ENCODE results near the gene MPZL1.
"Not testable (repeated sequence)": the region's sequence is repeated elsewhere in the genome, so short reads cannot be mapped to it uniquely, and the experiment has no call there.

The MPZL1 gene

GRCh38 chr1:167719715-167720421 lies 1.9 kb upstream of the MPZL1 start:
- DNase-seq (ENCODE audit: low spot score) = not testable (repeated sequence)

GRCh38 chr1:167720965-167721616 lies 691 bp upstream of the MPZL1 start:
- peak; percentile 58 for DNase-seq (ENCODE audit: low spot score)

GRCh38 chr1:167722152-167722869 lies 529 bp downstream of the MPZL1 start:
- DNase-seq (ENCODE audit: low spot score) = no peak

GRCh38 chr1:167722870-167723251 lies 1.1 kb downstream of the MPZL1 start:
- no peak for DNase-seq (ENCODE audit: low spot score)

GRCh38 chr1:167723707-167724323 lies 2.0 kb downstream of the MPZL1 start:
- no peak for DNase-seq (ENCODE audit: low spot score)

GRCh38 chr1:167726008-167726407 lies 4.2 kb downstream of the MPZL1 start:
- DNase-seq (ENCODE audit: low spot score) = no peak

- no peak for DNase-seq (ENCODE audit: low spot score)
Observed at GRCh38 chr1:167728818-167729410, 7.1 kb downstream of the MPZL1 start.

GRCh38 chr1:167734227-167734626 lies 12.4 kb downstream of the MPZL1 start:
- no peak for DNase-seq (ENCODE audit: low spot score)

- DNase-seq (ENCODE audit: low spot score) = no peak
Observed at GRCh38 chr1:167734841-167735240, 13.1 kb downstream of the MPZL1 start.

- no peak for DNase-seq (ENCODE audit: low spot score)
Observed at GRCh38 chr1:167737169-167737568, 15.4 kb downstream of the MPZL1 start.

- no peak for DNase-seq (ENCODE audit: low spot score)
Observed at GRCh38 chr1:167738158-167738557, 16.4 kb downstream of the MPZL1 start.

- no peak for DNase-seq (ENCODE audit: low spot score)
Observed at GRCh38 chr1:167739752-167740151, 18.0 kb downstream of the MPZL1 start.

- DNase-seq (ENCODE audit: low spot score) = not testable (repeated sequence)
Observed at GRCh38 chr1:167741103-167741502, 19.3 kb downstream of the MPZL1 start.

GRCh38 chr1:167742392-167743057 lies 20.7 kb downstream of the MPZL1 start:
- DNase-seq (ENCODE audit: low spot score) = not testable (repeated sequence)

- DNase-seq (ENCODE audit: low spot score) = no peak
Observed at GRCh38 chr1:167744901-167745300, 23.1 kb downstream of the MPZL1 start.

- no peak for DNase-seq (ENCODE audit: low spot score)
Observed at GRCh38 chr1:167746013-167746672, 24.4 kb downstream of the MPZL1 start.

- no peak for DNase-seq (ENCODE audit: low spot score)
Observed at GRCh38 chr1:167746988-167747655, 25.3 kb downstream of the MPZL1 start.

GRCh38 chr1:167747988-167748387 lies 26.2 kb downstream of the MPZL1 start:
- DNase-seq (ENCODE audit: low spot score) = no peak

- DNase-seq (ENCODE audit: low spot score) = no peak
Observed at GRCh38 chr1:167748906-167749305, 27.1 kb downstream of the MPZL1 start.

- DNase-seq (ENCODE audit: low spot score) = no peak
Observed at GRCh38 chr1:167749741-167750140, 28.0 kb downstream of the MPZL1 start.

GRCh38 chr1:167750641-167751040 lies 28.9 kb downstream of the MPZL1 start:
- no peak for DNase-seq (ENCODE audit: low spot score)
